AG04450 (cell line): Measurements from ENCODE around the gene CLIC3. TPM values are rescaled to one million over a fixed set of nuclear protein-coding genes. Genes with fewer than 3 reads are reported as not detected.

ENCODE experiments used
- CTCF ChIA-PET: fragments of 300-600, 350-600 bp; formaldehyde crosslinking; extraction: SDS; loops from one replicate; lab custom pipeline; 2022; ENCODE audit warnings: antibody characterized with exemption, inconsistent platforms; lab: Charles Lee
- POLR2A ChIA-PET: fragments of 350-600 bp; formaldehyde crosslinking; extraction: SDS; loops from one replicate; lab custom pipeline; 2021; ENCODE audit warnings: antibody characterized with exemption, inconsistent platforms; lab: Yijun Ruan, JAX
- DNase-seq: peaks from one replicate; pipeline ENCODE4 v3.0.0-alpha.2; 2011; ENCODE audit warnings: low read depth, low spot score
- H3K27ac ChIP-seq: one replicate; pipeline ENCODE4 v1.5.1; 2012; ENCODE audit warnings: low read depth, low read length, control low read depth
- H3K27me3 ChIP-seq: one replicate; pipeline ENCODE4 v1.6.0; 2012; ENCODE audit warnings: low read length; ENCODE audit not compliant: control insufficient read depth, insufficient read depth
- H3K4me3 ChIP-seq: 2 replicates; pipeline ENCODE4 v1.5.1; 2011; ENCODE audit warnings: mild to moderate bottlenecking, low read depth, low read length, control low read depth
- H3K9me3 ChIP-seq: 2 replicates; pipeline ENCODE4 v1.5.1; 2012; ENCODE audit warnings: low read length; ENCODE audit not compliant: control insufficient read depth, insufficient read depth
- CTCF ChIP-seq: IDR thresholded peaks from 2 replicates; pipeline ENCODE4 v1.5.1; 2011; ENCODE audit warnings: low read depth, low read length, control low read depth, inconsistent platforms
- polyA plus RNA-seq: library from polyadenylated mRNA; depleted of rRNA; stranded (reverse); fragments of >200 nt; gene quantifications from 2 replicates; pipeline ENCODE4 v1.2.3, GENCODE V29; 2011

CLIC3 gene
- polyA plus RNA-seq, 1 experiment = 0.42 TPM

- POLR2A ChIA-PET = no interaction called here
- no peak for TF ChIP-seq CTCF
- CTCF ChIA-PET = interaction anchor here (0.6 to 1.5 kb wide), 2 partner anchors 29 to 33 kb away, joined by 5 to 9 read pairs; no protein-coding TSS in a partner anchor
- Histone ChIP-seq H3K27ac (peak overlapping the region; percentile 31), H3K9me3 (peaks cover 4% of the 10 kb centered on the region), H3K4me3 (no peak overlapping the region), H3K27me3 (no peaks in the 10 kb centered on the region)
- no peak for DNase-seq
Observed at GRCh38 chr9:136995772-136996311, 526 bp downstream of the CLIC3 start.

GRCh38 chr9:136995362-136995761, 1.0 kb downstream of the CLIC3 start:
- POLR2A ChIA-PET = no interaction called here

GRCh38 chr9:136994888-136995230, 1.5 kb downstream of the CLIC3 start:
- no peak for DNase-seq
- POLR2A ChIA-PET = no interaction called here
- Histone ChIP-seq H3K9me3 (peaks cover 12% of the 10 kb centered on the region), H3K4me3 (no peak overlapping the region), H3K27ac (no peak overlapping the region), H3K27me3 (no peaks in the 10 kb centered on the region)
- no peak for TF ChIP-seq CTCF
- CTCF ChIA-PET = no interaction called here

More at GRCh38 chr9:136995362-136995761, 1.0 kb downstream of the CLIC3 start:
- H3K9me3 ChIP-seq = peaks cover 9% of the 10 kb centered on the region
- CTCF ChIA-PET = interaction anchor here (1.5 kb wide), 1 partner anchor 34 kb away, joined by 9 read pairs; no protein-coding TSS in a partner anchor
- no peaks in the 10 kb centered on the region for H3K27me3 ChIP-seq
- no peak overlapping the region for H3K27ac ChIP-seq
- no peak for DNase-seq
- no peak overlapping the region for H3K4me3 ChIP-seq
- no peak for TF ChIP-seq CTCF

GRCh38 chr9:136994180-136994887, 2.0 kb downstream of the CLIC3 start:
- no peak for TF ChIP-seq CTCF
- Histone ChIP-seq H3K27me3 (peaks cover 2% of the 10 kb centered on the region), H3K27ac (no peak overlapping the region), H3K4me3 (no peak overlapping the region), H3K9me3 (peaks cover 12% of the 10 kb centered on the region)
- POLR2A ChIA-PET = no interaction called here
- CTCF ChIA-PET = interaction anchor here (2.8 kb wide), 1 partner anchor 35 kb away, joined by 11 read pairs; no protein-coding TSS in a partner anchor
- DNase-seq = no peak

- no peak for DNase-seq
- ChIA-PET CTCF (interaction anchor here (1.5 to 2.8 kb wide), 2 partner anchors 37 to 43 kb away, joined by 3 to 11 read pairs; no protein-coding TSS in a partner anchor), POLR2A (interaction anchor here (1.1 kb wide), 1 partner anchor 284 kb away, joined by 3 read pairs; no protein-coding TSS in a partner anchor)
- no peak overlapping the region for H3K27ac ChIP-seq
- H3K9me3 ChIP-seq = peaks cover 12% of the 10 kb centered on the region
- peak overlapping the region; percentile 74 for H3K4me3 ChIP-seq
- no peak for TF ChIP-seq CTCF
- H3K27me3 ChIP-seq = peaks cover 4% of the 10 kb centered on the region
Observed at GRCh38 chr9:136992819-136993369, 3.5 kb downstream of the CLIC3 start.
